ENCODE measurements around the gene MAP3K13. TPM values are rescaled to one million over a fixed set of nuclear protein-coding genes. Genes with fewer than 3 reads are reported as not detected.
A peak's percentile ranks its signal among the peaks of the same experiment; 100 is the strongest.
"Not testable (repeated sequence)": the region's sequence is repeated elsewhere in the genome, so short reads cannot be mapped to it uniquely, and the experiment has no call there.

Gene MAP3K13
- total RNA-seq, 1 donor from 2014 or later = 40.3 TPM

- no peak for TF ChIP-seq CTCF (IDR thresholded peaks at IDR 0.05; ENCODE audit: unreplicated experiment)
- no peak for DNase-seq (ENCODE audit: low spot score in 2 of 2, unreplicated experiment in 2 of 2)
- H3K4me1 Mint-ChIP-seq = peaks cover 27% of the 10 kb centered on the region
- H3K9me3 Mint-ChIP-seq = no peaks in the 10 kb centered on the region
- peak overlapping the region; percentile 53 for H3K27ac Mint-ChIP-seq
- no peak overlapping the region for H3K4me3 Mint-ChIP-seq
- H3K36me3 Mint-ChIP-seq = no peaks in the 10 kb centered on the region
- peaks cover 23% of the 10 kb centered on the region for H3K27me3 Mint-ChIP-seq (ENCODE audit: low read depth)
These were observed 3.1 kb downstream of the MAP3K13 start for GRCh38 chr3:185366074-185366335.

- TF ChIP-seq CTCF (IDR thresholded peaks at IDR 0.05; ENCODE audit: unreplicated experiment) = no peak
- Mint-ChIP-seq H3K4me1 (peaks cover 29% of the 10 kb centered on the region), H3K9me3 (no peaks in the 10 kb centered on the region), H3K4me3 (no peak overlapping the region), H3K27ac (no peak overlapping the region), H3K27me3 (ENCODE audit: low read depth) (peaks cover 23% of the 10 kb centered on the region), H3K36me3 (no peaks in the 10 kb centered on the region)
- no peak for DNase-seq (ENCODE audit: low spot score in 2 of 2, unreplicated experiment in 2 of 2)
These were observed 4.0 kb downstream of the MAP3K13 start for GRCh38 chr3:185366913-185367312.

GRCh38 chr3:185370349-185370748, 7.4 kb downstream of the MAP3K13 start:
- H3K27me3 Mint-ChIP-seq (ENCODE audit: low read depth) = peaks cover 18% of the 10 kb centered on the region
- DNase-seq (ENCODE audit: low spot score in 2 of 2, unreplicated experiment in 2 of 2); H3K36me3 Mint-ChIP-seq; H3K4me3 Mint-ChIP-seq; H3K9me3 Mint-ChIP-seq; H3K27ac Mint-ChIP-seq: not testable (repeated sequence)
- H3K4me1 Mint-ChIP-seq = peaks cover 16% of the 10 kb centered on the region

- H3K9me3 Mint-ChIP-seq = no peaks in the 10 kb centered on the region
- DNase-seq (ENCODE audit: low spot score in 2 of 2, unreplicated experiment in 2 of 2) = no peak
- no peak overlapping the region for H3K4me3 Mint-ChIP-seq
- H3K27ac Mint-ChIP-seq = no peak overlapping the region
- no peak for TF ChIP-seq CTCF (IDR thresholded peaks at IDR 0.05; ENCODE audit: unreplicated experiment)
- no peaks in the 10 kb centered on the region for H3K36me3 Mint-ChIP-seq
- H3K27me3 Mint-ChIP-seq (ENCODE audit: low read depth) = peaks cover 12% of the 10 kb centered on the region
- peaks cover 6% of the 10 kb centered on the region for H3K4me1 Mint-ChIP-seq
These were observed 8.6 kb downstream of the MAP3K13 start for GRCh38 chr3:185371306-185372074.

- no peak for DNase-seq (ENCODE audit: low spot score in 2 of 2, unreplicated experiment in 2 of 2)
- no peaks in the 10 kb centered on the region for H3K27me3 Mint-ChIP-seq (ENCODE audit: low read depth)
- TF ChIP-seq CTCF (IDR thresholded peaks at IDR 0.05; ENCODE audit: unreplicated experiment) = no peak
- peaks cover 24% of the 10 kb centered on the region for H3K9me3 Mint-ChIP-seq
- H3K4me3 Mint-ChIP-seq = no peak overlapping the region
- no peaks in the 10 kb centered on the region for H3K4me1 Mint-ChIP-seq
- peaks cover 13% of the 10 kb centered on the region for H3K36me3 Mint-ChIP-seq
- H3K27ac Mint-ChIP-seq = no peak overlapping the region
These were observed 18.6 kb downstream of the MAP3K13 start for GRCh38 chr3:185381320-185382058.

- no peak for DNase-seq (ENCODE audit: low spot score in 2 of 2, unreplicated experiment in 2 of 2)
- Mint-ChIP-seq H3K4me3 (no peak overlapping the region), H3K27me3 (ENCODE audit: low read depth) (no peaks in the 10 kb centered on the region), H3K27ac (no peak overlapping the region), H3K9me3 (peaks cover 27% of the 10 kb centered on the region), H3K36me3 (peaks cover 17% of the 10 kb centered on the region), H3K4me1 (no peaks in the 10 kb centered on the region)
- no peak for TF ChIP-seq CTCF (IDR thresholded peaks at IDR 0.05; ENCODE audit: unreplicated experiment)
These were observed 19.2 kb downstream of the MAP3K13 start for GRCh38 chr3:185382154-185382553.

- not testable (repeated sequence) for H3K36me3 Mint-ChIP-seq; DNase-seq (ENCODE audit: low spot score in 2 of 2, unreplicated experiment in 2 of 2); H3K4me3 Mint-ChIP-seq; H3K27me3 Mint-ChIP-seq (ENCODE audit: low read depth); H3K4me1 Mint-ChIP-seq; H3K27ac Mint-ChIP-seq
- H3K9me3 Mint-ChIP-seq = peaks cover 20% of the 10 kb centered on the region
These were observed 23.6 kb downstream of the MAP3K13 start for GRCh38 chr3:185386515-185386914.
